ENCODE results near the gene UBE2Z.

- TF ChIP-seq CTCF (IDR thresholded peaks at IDR 0.05) (no peak), POLR2AphosphoS5 (IDR thresholded peaks at IDR 0.05; ENCODE audit: low read depth, low read length) (peak; percentile 16; the same call in 1 of the 2 replicates), REST (IDR thresholded peaks at IDR 0.05; ENCODE audit: insufficient read depth in 1 of 2, low read depth in 2 of 2, low read length in 1 of 2) (no peak), SIN3A (IDR thresholded peaks at IDR 0.05; ENCODE audit: borderline replicate concordance, insufficient read depth, low read depth, low read length) (no peak), TCF7L2 (IDR thresholded peaks at IDR 0.05; ENCODE audit: low read depth, low read length) (no peak)
Measured at GRCh38 chr17:48927978-48928745, 20.0 kb downstream of the UBE2Z start.
